Testis (tissue), 2 donors: Measurements from ENCODE around the gene MTUS2.

Source experiments
- CTCF ChIP-seq, 3 experiments: fragments of 450-650 bp in 2 of 3; fragments of 200-600 bp in 1 of 3; sonication (generic) in 1 of 3; IDR thresholded peaks; one replicate each; pipeline ENCODE4 v1.5.1; 2016 to 2019; ENCODE audit warnings: antibody characterized with exemption in 3 of 3, mild to moderate bottlenecking in 2 of 3, moderate library complexity in 1 of 3
- POLR2A ChIP-seq: fragments of 450-650 bp; IDR thresholded peaks from one replicate; pipeline ENCODE4 v1.6.1; 2017; ENCODE audit warnings: antibody characterized with exemption, mild to moderate bottlenecking, moderate library complexity

- TF ChIP-seq CTCF (IDR thresholded peaks at IDR 0.05), result no peak
- TF ChIP-seq POLR2A, result no peak
These were observed 516.2 kb downstream of the MTUS2 start for GRCh38 chr13:29336356-29336755.
